ENCODE data around the gene LRIT1. TPM values are rescaled to one million over a fixed set of nuclear protein-coding genes. Genes with fewer than 3 reads are reported as not detected.

Gene LRIT1
- total RNA-seq, 1 donor from 2014 or later: not detected

DNA sequence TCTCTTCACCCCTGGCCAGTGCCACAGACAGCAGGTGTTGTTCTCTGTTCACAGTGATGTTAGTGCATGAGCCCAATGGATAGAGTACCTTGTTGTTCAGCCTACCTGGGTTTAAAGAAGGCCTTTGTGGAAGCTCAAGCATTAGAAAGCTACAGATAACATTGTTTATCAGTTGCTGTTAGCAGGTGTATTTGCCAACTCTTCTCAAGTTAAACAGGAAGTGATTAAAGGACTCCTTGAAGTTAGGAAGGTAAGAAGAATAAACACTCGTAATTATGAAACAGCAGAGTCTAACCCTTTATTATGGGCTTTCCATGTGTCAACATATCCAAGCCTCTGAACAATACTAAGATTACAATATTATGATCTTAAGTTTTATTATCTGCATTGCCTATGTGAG is 29.4 kb upstream of the LRIT1 start:
- no peak overlapping the region for H3K4me3 Mint-ChIP-seq
- H3K27ac Mint-ChIP-seq (ENCODE audit: unreplicated experiment): no peak overlapping the region

DNA sequence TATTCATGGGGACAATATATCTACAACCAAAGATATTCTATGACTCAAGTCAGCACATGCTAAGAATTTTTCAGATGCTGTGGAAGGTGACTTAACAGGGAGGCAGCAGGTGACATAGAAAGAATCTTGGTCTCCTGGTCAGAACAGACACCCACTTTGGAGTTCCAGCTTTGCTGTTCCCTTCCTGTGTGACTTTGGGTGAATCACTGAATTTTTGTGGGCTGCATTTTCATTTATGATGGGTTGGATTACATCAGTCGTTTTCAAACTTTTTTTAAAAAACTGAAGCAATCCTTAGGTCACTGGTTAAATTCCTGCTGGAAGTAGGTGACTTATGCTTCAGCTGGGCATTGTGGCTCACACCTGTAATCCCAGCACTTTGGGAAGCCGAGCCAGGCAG is 28.4 kb upstream of the LRIT1 start:
- H3K27ac Mint-ChIP-seq (ENCODE audit: unreplicated experiment): no peak overlapping the region
- H3K9me3 Mint-ChIP-seq: no peaks in the 10 kb centered on the region
- H3K4me1 Mint-ChIP-seq: peaks cover 1% of the 10 kb centered on the region

More for the DNA sequence above, 29.4 kb upstream of the LRIT1 start:
- Mint-ChIP-seq H3K27me3 (ENCODE audit: low read depth) (peaks cover 11% of the 10 kb centered on the region), H3K9me3 (no peaks in the 10 kb centered on the region), H3K36me3 (ENCODE audit: low read depth) (no peaks in the 10 kb centered on the region), H3K4me1 (no peaks in the 10 kb centered on the region)
- TF ChIP-seq CTCF (conservative IDR thresholded peaks at IDR 0.05): no peak
- DNase-seq (ENCODE audit: low read depth, low spot score): no peak

GRCh38 chr10:84269162-84269561 is 27.8 kb upstream of the LRIT1 start:
- no peaks in the 10 kb centered on the region for H3K9me3 Mint-ChIP-seq
- no peak for DNase-seq (ENCODE audit: low read depth, low spot score)
- peaks cover 15% of the 10 kb centered on the region for H3K27me3 Mint-ChIP-seq (ENCODE audit: low read depth)
- H3K4me1 Mint-ChIP-seq: peaks cover 6% of the 10 kb centered on the region
- H3K27ac Mint-ChIP-seq (ENCODE audit: unreplicated experiment): no peak overlapping the region
- TF ChIP-seq CTCF (conservative IDR thresholded peaks at IDR 0.05): no peak
- no peaks in the 10 kb centered on the region for H3K36me3 Mint-ChIP-seq (ENCODE audit: low read depth)
- no peak overlapping the region for H3K4me3 Mint-ChIP-seq

More for the DNA sequence above, 28.4 kb upstream of the LRIT1 start:
- H3K4me3 Mint-ChIP-seq: no peak overlapping the region
- no peaks in the 10 kb centered on the region for H3K36me3 Mint-ChIP-seq (ENCODE audit: low read depth)
- peaks cover 11% of the 10 kb centered on the region for H3K27me3 Mint-ChIP-seq (ENCODE audit: low read depth)
- TF ChIP-seq CTCF (conservative IDR thresholded peaks at IDR 0.05): no peak
- DNase-seq (ENCODE audit: low read depth, low spot score): no peak

- DNase-seq (ENCODE audit: low read depth, low spot score): peak; percentile 42
- H3K9me3 Mint-ChIP-seq: no peaks in the 10 kb centered on the region
- no peak overlapping the region for H3K4me3 Mint-ChIP-seq
- peak; percentile 63 for TF ChIP-seq CTCF (conservative IDR thresholded peaks at IDR 0.05)
- H3K27me3 Mint-ChIP-seq (ENCODE audit: low read depth): peaks cover 24% of the 10 kb centered on the region
- no peak overlapping the region for H3K27ac Mint-ChIP-seq (ENCODE audit: unreplicated experiment)
- no peaks in the 10 kb centered on the region for H3K36me3 Mint-ChIP-seq (ENCODE audit: low read depth)
- H3K4me1 Mint-ChIP-seq: peaks cover 6% of the 10 kb centered on the region
Measured at GRCh38 chr10:84267503-84268126, 26.3 kb upstream of the LRIT1 start.

- Mint-ChIP-seq H3K4me3 (no peak overlapping the region), H3K27me3 (ENCODE audit: low read depth) (peaks cover 24% of the 10 kb centered on the region), H3K36me3 (ENCODE audit: low read depth) (no peaks in the 10 kb centered on the region), H3K27ac (ENCODE audit: unreplicated experiment) (no peak overlapping the region), H3K9me3 (no peaks in the 10 kb centered on the region), H3K4me1 (peaks cover 6% of the 10 kb centered on the region)
- DNase-seq (ENCODE audit: low read depth, low spot score): no peak
- no peak for TF ChIP-seq CTCF (conservative IDR thresholded peaks at IDR 0.05)
Measured at GRCh38 chr10:84265418-84265817, 24.1 kb upstream of the LRIT1 start.
